Measurements from ENCODE around the gene ATG101.

The ATG101 gene

DNA sequence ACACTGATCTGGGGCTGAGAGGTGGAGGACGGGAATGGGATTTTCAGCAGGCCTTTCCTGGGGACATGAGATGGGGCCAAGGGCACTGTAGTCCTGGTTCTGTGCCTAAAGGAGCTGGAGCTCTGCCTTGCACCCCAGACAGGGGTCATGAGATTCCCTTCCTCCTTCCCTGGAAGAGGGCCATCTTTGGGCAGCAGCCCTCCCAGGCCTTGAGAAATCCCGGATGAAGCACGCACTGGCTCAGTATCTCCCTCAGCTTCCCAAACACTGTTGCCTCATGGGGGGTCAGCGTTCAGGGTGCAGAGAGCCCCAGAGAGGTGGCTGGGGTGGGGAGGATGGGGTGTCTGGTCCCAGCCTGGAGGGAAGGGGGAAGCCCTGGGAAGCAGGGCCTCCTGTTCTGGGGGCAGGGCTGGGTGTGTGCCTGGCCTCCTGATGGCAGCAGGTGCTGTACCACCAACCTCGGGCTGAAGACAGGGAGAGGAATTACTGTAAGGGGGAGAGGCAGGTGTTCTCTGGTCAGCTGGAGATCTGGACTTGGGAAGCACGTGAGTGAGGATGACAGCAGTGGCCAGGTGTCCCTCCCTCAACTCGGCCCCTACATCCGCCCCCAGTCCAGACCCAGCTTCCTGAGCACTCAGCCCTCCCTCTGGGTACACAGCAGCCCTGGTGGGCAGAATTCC is 26.9 kb upstream of the ATG101 start:
- DNase-seq (ENCODE audit: low read depth) = no peak

DNA sequence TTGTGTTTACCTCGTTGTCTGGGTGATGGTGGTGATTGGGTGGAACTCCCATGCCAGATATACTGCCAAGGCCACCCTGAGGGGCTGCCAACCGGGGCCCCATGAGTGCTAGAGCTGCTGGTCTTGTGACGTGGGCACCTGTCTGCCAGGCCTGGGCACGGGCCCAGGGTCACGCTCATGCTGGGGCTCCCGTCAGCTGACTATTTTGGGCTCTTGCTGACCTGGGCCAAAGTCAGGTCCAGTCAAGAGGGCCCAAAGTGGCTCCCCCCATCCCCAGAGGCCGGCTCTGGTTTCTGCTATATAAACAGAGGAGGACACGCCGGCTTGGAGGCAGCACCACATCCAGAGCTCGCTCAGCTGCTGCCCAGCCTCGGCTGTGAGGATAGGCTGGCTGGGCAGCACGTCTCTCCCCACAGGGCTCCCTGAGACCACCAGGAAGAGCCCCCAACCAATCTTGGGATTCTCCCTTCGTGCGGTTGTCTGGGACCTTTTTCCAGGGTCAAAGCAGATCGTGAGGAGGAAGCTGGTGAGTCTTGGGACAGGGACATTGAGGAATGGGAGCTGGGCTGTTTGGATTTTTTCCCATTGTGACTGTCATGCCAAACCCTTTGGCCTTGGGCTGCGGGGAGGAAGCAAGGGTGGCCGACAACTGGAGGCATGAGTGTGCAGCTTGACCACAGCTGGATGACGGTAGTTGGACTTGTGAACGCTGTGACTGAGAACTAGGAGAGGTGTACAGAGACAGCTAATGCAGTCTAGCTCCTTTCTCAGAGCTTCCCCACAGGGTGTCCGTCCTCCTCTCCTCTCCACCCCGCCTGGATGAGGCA is 26.2 kb upstream of the ATG101 start:
- DNase-seq (ENCODE audit: low read depth) = no peak

DNA sequence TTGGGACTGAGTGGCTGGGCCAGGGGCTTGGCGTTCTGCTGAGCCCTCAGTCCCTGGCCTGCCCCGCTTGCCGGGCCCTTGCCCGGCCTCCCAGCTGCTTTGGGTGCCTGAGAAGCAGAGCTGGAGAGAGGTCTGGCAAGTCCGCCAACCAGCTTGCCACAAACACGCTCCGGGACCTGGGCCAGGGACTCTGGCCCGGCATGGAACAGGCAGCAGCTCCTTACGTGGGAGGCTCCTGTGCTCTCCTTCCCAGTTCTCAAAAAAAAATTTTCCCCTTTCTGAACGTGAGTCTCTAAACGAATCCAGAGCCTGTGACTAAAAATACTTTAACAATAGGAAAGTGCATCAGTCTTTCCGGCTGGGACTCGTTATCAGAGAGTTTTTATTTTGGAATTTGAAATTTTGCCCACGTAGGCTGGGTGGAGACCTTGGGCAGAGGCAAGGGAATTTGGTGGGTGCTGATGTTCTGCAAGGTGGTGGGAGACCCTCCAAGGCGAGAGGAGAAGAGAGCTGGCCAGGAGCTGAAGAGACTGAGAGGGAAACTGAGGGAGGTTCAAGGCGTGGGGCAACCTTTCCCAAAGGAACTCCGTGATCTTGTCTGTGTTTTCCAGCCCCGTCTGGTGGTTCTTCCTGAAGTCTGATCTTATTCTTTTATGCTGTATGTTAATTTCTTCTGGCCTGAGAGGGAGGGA is 25.3 kb upstream of the ATG101 start:
- DNase-seq (ENCODE audit: low read depth) = no peak

DNA sequence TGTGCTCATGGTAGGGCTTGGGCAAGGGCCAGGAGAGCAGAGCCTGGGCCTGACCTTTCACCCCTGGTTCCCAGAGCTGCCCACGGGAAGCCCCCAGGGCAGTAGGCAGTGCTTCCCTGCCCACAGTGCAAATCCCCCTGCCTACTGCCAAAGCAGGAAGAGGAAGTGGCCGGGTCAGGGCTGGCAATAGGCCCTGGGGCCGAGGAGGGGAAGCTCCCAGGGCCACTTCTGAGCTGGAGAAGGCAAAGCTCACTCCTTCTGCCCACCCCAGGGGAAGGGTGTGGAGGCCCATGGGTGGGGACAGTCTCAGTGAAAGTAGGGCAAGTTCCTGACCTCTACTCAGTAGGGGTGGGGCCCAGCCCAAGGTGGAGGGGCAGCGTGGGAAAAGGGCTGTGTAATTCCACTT is 24.0 kb upstream of the ATG101 start:
- no peak for DNase-seq (ENCODE audit: low read depth)

DNA sequence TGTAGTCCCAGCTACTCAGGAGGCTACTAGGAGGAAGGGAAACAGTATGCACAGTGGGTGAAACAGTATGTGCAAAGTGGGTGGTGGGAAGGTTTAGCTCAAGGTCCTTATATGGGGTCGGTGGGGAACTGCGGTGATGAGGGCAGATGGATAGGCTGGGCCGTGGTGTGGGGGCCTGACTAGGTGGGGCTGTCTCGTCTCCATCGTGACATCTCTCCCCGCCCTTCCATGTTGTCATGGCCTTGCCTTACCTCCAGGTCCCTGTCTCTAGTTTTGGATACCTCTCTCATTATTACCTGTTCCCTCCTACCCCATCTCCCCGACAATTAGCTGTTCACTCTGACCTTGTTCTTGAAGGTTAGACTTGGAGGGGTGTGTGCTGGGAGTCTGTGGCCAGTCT is 22.9 kb upstream of the ATG101 start:
- DNase-seq (ENCODE audit: low read depth) = no peak

DNA sequence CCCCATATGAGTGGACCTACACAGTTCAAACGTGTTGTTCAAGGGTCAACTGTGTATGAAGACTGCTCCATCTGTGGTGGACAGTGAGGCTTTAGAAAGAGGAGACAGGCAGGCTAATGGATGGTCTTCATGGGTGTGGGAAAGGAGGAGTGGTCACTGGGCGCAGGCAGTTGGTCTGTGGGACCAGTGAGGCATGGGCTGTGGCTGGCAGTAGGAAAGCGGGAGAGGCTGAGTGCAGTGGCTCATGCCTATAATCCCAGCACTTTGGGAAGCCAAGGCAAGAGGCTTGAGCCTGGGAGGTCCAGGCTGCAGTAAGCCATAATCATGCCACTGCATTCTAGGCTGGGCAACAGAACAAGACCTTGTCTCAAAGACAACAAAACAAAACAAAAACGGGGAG is 20.5 kb upstream of the ATG101 start:
- DNase-seq (ENCODE audit: low read depth) = no peak

DNA sequence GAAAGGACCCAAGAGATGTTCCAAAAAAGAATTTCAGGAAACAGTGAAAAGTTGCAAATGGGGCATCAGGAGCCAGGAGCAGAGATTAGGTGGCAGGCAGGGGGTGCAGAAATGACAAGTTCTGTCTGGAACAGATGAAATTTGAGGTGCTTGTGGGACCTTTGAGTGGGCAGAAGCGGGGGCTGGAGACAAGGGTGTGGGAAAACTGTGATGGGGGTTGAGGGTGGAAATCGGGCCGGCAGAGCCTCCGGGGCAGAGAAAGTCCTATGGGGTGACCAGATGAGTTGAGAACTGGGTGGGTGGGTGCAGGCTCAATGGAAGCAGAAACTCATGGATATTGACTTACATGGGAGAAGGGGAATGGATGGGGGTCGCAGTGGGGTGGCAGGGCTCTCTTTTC is 20.1 kb upstream of the ATG101 start:
- no peak for DNase-seq (ENCODE audit: low read depth)

DNA sequence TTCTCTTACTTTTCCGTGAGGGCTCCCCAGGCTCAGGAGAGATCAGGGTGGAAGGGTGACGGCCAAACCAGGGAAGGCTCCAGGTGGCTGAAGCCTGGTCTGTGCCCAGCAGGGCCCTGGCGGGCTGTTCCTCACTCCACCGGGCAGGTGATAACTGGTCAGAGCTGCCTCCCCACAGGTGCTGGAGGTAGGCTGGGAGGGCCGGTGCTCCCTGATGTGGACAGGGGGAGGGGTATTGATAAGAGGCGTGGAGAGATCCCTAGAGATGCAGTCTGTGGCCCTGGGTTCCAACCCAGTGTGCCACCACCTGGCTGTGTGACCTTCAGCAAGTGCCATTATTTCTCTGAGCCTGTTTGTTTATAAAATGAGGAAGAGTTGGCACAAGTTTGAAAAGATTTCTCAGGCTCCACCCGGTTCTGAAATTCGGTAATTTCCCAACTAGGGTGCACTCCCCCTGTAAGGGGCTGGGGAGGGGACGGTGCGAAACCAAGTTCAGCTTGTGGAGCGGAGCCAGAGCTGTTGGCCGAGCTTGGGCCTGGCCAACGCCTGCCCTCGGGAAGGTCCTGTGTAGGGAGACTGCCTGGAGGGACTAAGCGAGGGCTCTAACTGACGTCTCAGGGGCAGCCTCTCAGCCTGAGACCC is 19.5 kb upstream of the ATG101 start:
- no peak for DNase-seq (ENCODE audit: low read depth)

DNA sequence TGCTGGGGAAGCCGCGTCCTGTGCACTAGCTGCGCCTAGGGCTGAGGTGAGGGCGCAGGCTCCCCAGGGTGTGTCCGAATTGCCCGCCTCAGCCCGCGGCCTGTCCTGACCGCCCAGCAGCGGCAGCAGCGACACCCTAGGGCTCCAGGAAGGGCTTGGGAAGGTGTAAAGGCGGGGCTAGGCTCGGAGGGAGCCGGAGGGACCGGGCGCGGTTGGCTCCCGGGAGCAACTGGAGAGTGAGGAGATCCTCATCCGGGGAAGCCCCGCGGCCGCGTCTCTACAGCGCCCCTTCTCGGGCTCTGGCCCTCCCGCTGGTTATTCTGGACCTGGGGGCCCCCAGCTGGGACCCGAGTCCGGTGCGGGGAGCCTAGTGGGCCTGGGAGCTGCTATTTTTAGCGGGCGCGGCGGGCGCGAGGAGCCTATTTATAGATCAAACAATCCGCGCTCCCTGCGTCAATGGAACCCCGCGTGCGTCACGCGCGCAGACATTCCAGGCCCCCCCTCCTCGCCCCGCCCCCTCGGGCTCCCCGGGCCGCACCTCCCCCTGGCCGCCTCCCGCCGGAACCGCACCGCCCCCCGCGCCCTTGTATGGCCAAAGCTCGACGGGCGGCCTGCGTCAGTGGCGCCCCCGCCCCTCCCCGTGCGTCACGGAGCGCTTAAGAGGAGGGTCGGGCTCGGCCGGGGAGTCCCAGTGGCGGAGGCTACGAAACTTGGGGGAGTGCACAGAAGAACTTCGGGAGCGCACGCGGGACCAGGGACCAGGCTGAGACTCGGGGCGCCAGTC is 18.8 kb upstream of the ATG101 start, which contains the start of gene NR4A1:
Gene NR4A1, plus strand, starts transcription at position 685 of the 784 bp plus-strand sequence. CDS start 2,887 bp downstream, outside the sequence.
- DNase-seq (ENCODE audit: low read depth) = no peak

DNA sequence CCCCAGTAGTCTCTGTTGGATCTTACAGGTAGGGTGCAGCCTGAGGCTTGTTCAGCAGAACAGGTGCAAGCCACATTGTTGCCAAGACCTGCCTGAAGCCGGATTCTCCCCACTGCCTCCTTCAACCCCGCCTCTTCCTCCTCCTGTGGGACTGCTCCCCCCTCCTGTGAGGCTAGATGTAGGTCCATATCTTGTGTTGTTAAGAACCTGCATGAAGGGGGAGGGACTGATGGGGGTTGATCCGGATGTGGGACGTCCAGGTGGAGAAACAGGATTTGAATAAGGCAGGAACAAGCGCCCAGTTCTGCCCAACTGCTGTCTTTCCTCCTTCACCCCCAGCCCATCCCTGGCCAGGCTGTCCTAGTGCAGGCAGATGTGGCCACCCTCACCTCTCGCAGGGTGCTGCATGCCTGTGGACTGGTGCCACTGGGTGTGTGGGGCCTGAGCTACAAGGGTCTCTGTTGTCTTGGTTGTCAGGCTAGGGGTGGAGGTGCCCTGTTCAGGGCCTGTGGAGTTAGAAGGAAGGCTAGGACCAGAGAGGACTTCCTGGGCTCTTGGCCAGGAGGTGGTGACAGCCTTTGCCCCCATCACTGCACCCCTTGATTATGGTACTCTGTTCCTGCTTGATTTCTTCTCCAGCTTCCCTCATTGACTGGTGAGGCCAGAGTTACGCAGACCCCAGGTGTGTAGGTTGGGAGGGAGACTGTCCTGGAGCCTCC is 17.2 kb upstream of the ATG101 start:
- no peak for DNase-seq (ENCODE audit: low read depth)

DNA sequence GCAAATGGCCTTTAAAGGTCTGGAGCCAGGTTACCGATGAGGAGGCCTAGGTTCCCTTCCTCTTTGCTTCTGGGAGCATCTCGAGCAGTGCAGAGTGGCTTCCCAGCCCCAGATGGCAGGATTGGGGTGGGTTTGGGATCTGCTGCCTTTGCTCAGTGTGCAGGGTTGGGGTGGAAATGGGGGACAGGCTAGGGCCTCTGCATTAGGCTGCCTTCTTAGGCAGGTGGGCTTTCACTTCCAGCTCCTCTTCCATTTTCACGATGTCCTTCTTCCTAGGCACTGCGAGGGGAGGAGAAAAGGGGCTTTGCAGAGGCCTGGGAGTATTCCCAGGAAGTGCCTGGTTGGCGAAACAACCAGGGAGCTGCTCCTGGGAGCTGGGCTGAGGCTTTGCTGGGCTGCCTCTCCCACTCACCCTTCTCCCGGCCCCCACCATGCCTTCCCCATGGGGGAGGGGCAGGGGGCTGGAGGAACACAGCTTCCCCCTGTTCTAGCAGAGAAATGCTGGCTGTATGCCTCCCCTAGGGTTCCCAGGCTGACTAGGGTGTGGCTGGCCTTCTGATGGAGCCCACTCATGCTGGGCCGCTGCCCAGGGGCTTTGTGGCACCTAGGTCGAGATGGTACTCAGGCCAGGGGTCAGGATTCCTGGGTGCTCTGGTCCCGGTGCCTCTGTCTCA is 16.1 kb upstream of the ATG101 start:
- DNase-seq (ENCODE audit: low read depth) = no peak

DNA sequence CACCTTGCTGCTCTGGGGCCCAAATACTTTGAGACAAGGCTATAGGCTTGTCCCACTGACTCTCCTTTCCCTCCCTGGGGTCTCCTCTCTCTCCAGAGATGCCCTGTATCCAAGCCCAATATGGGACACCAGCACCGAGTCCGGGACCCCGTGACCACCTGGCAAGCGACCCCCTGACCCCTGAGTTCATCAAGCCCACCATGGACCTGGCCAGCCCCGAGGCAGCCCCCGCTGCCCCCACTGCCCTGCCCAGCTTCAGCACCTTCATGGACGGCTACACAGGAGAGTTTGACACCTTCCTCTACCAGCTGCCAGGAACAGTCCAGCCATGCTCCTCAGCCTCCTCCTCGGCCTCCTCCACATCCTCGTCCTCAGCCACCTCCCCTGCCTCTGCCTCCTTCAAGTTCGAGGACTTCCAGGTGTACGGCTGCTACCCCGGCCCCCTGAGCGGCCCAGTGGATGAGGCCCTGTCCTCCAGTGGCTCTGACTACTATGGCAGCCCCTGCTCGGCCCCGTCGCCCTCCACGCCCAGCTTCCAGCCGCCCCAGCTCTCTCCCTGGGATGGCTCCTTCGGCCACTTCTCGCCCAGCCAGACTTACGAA is 15.4 kb upstream of the ATG101 start:
- no peak for DNase-seq (ENCODE audit: low read depth)

DNA sequence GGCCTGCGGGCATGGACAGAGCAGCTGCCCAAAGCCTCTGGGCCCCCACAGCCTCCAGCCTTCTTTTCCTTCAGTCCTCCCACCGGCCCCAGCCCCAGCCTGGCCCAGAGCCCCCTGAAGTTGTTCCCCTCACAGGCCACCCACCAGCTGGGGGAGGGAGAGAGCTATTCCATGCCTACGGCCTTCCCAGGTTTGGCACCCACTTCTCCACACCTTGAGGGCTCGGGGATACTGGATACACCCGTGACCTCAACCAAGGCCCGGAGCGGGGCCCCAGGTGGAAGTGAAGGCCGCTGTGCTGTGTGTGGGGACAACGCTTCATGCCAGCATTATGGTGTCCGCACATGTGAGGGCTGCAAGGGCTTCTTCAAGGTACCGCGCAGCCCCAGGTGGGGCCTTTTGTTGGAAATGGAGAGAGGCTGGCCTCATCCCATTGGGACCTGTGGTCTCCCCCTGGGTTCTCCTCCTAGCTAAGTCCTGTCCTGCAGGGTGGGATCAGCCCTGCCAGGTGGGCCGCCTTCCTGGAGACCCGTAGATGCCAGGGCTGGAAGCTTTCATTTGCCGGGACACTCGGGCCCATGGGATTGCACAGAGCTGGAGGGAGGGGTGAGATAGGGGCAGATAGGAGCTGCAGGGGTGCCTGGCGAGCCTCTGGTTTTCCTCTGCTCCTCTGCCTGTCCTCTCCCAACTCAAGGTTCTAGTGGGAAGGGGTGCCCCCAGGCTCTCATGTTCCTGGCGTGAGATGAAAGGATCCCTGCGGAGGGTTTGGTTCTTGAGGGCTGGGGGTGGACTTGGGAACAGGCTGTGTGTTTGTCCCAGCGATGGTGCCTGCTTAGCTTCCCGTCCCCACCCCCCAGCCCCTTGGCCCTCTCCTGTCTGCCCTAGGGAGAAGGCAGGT is 14.7 kb upstream of the ATG101 start:
- DNase-seq (ENCODE audit: low read depth) = no peak

DNA sequence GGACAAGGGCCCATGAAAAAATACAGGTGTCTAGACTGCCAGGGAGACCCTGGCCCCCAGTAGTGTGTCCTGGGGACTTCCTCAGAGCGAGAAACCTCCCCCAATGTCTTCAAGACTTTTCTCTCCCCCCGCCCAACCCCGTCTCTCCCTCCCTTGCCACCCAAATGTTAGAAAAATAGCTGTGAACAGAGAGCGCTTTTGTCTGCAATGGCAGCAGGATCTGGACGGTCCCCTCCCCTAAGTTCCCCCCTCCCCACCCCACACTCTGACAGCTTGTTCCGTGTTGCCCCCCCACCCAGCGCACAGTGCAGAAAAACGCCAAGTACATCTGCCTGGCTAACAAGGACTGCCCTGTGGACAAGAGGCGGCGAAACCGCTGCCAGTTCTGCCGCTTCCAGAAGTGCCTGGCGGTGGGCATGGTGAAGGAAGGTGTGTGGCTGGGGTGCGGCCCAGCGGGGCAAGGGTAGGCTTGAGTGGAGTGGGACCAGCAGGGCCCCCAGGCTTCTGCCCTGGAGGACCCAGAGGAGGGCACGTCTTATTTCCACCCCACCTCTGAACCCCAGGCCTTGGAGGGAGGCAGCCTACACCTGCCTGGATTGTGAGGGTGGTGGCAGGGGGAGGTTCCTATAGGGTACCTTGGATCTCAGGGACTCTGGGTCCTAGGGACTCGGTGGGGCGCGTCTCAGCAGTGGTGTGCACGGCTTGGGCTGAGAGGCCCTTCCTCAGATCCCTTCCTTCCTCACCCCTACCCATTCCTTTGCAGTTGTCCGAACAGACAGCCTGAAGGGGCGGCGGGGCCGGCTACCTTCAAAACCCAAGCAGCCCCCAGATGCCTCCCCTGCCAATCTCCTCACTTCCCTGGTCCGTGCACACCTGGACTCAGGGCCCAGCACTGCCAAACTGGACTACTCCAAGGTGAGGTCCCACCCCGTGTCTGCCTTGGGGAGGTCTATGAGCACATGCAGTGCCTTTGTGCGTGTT is 13.8 kb upstream of the ATG101 start:
- no peak for DNase-seq (ENCODE audit: low read depth)

DNA sequence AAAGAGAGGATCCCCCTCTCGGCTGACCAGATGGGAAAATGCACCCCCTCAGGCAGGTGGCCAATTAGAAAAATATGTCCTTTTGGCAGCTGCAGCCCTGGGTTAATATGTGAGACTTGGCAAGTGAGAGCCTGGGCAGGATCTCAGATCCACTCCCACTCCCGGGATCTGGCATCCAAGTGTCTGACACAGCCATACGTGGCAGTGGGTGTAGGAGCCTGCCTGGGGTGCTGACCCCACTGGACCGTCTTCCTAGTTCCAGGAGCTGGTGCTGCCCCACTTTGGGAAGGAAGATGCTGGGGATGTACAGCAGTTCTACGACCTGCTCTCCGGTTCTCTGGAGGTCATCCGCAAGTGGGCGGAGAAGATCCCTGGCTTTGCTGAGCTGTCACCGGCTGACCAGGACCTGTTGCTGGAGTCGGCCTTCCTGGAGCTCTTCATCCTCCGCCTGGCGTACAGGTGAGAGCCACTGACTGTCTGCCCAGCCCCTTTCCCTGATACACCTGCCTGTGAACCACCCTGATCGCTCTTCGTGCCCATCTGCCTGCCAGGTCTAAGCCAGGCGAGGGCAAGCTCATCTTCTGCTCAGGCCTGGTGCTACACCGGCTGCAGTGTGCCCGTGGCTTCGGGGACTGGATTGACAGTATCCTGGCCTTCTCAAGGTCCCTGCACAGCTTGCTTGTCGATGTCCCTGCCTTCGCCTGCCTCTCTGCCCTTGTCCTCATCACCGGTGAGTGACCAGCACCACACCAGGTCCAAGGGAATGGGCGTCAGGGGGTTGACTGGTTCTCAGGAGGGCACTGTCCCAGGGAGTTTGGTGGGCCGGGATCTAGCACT is 12.8 kb upstream of the ATG101 start:
- DNase-seq (ENCODE audit: low read depth) = no peak

DNA sequence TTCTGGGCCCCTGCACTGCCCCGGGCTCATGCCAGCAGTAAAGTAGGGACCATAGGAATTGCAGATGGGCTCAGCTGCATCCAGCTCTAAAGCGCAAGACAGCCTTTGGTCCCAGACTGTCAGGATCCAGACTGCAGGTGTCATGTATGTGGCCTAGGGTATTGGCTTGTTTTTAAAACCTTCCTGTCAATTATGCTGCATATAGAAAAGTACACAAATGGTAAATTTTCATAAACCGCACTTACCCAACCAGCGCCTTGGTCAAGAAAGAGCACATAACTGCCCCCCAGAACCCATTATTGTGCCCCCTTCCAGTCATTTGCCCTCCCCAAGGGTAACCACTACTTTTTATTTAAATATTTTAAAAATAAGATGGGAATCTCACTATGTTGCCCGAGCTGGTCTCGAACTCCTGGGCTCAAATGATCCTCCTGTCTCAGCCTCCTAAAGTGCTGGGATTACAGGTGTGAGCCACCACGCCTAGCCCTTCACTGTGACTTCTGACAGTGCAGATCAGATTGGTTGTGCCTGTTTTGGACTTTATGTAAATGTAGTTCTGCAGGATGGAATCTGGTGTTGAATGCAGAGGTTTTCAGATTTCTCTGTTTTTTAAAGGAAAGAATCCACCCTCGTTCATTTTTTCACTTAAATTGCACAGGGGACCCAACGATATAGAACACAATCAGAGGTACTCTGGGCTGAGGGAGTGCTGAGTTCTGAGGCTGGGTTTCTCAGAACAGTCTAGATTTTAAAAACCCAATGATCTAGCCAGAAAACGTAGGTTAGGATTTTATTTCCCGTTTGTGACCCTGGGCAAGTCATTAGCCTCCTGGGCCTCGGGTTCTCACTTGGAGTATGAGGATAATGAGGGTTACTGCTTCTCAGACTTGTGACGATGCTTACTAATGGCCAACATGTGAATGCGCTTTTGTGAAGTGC is 11.9 kb upstream of the ATG101 start:
- DNase-seq (ENCODE audit: low read depth) = no peak
